Neural progenitor cell (in vitro differentiated cells): ENCODE data around the gene MACROD2. TPM values are rescaled to one million over a fixed set of nuclear protein-coding genes. Genes with fewer than 3 reads are reported as not detected.

Source experiments
- DNase-seq: peaks from one replicate; pipeline ENCODE4 v3.0.0-alpha.2; 2016; ENCODE audit warnings: low spot score
- H2AFZ ChIP-seq: fragments of 200-600 bp; sonication (generic); replicated peaks from 2 replicates; pipeline ENCODE4 v1.6.1; 2016; ENCODE audit warnings: antibody characterized with exemption
- H3F3A ChIP-seq: fragments of 200-600 bp; sonication (generic); 2 replicates; pipeline ENCODE4 v1.6.1; 2016; ENCODE audit warnings: antibody characterized with exemption, low read depth
- H3K27ac ChIP-seq: fragments of 200-600 bp; sonication (generic); 2 replicates; pipeline ENCODE4 v1.5.1; 2016; ENCODE audit warnings: mild to moderate bottlenecking
- H3K27me3 ChIP-seq: fragments of 200-600 bp; sonication (generic); 2 replicates; pipeline ENCODE4 v1.6.1; 2016; ENCODE audit warnings: mild to moderate bottlenecking, moderate library complexity
- H3K36me3 ChIP-seq: fragments of 200-600 bp; sonication (generic); 2 replicates; pipeline ENCODE4 v1.5.1; 2016
- H3K4me1 ChIP-seq: fragments of 200-600 bp; sonication (generic); 2 replicates; pipeline ENCODE4 v1.6.1; 2016; ENCODE audit warnings: mixed run types
- H3K4me2 ChIP-seq: fragments of 200-600 bp; sonication (generic); 2 replicates; pipeline ENCODE4 v1.6.1; 2016
- H3K4me3 ChIP-seq: fragments of 200-600 bp; sonication (generic); 2 replicates; pipeline ENCODE4 v1.5.1; 2016
- H3K79me2 ChIP-seq: fragments of 200-600 bp; sonication (generic); 2 replicates; pipeline ENCODE4 v1.6.1; 2016; ENCODE audit warnings: low read depth
- H3K9ac ChIP-seq: fragments of 200-600 bp; sonication (generic); 2 replicates; pipeline ENCODE4 v1.6.1; 2016
- H3K9me3 ChIP-seq: fragments of 200-600 bp; sonication (generic); 2 replicates; pipeline ENCODE4 v1.5.1; 2016; ENCODE audit warnings: low read depth
- H4K20me1 ChIP-seq: fragments of 200-600 bp; sonication (generic); 2 replicates; pipeline ENCODE4 v1.6.1; 2016; ENCODE audit warnings: low read depth
- H3K27ac Mint-ChIP-seq: 3 replicates; pipeline ENCODE4 v1.8.0; 2021; ENCODE audit warnings: mixed read lengths
- H3K27me3 Mint-ChIP-seq: 2 replicates; pipeline ENCODE4 v1.8.0; 2022; ENCODE audit warnings: low read depth, mild to moderate bottlenecking, inconsistent platforms, moderate library complexity, mixed read lengths; ENCODE audit not compliant: insufficient read depth
- H3K36me3 Mint-ChIP-seq: 3 replicates; pipeline ENCODE4 v1.8.0; 2021; ENCODE audit warnings: mixed read lengths
- H3K4me1 Mint-ChIP-seq: 3 replicates; pipeline ENCODE4 v1.8.0; 2021; ENCODE audit warnings: mixed read lengths
- H3K4me3 Mint-ChIP-seq: 3 replicates; pipeline ENCODE4 v1.8.0; 2021; ENCODE audit warnings: mild to moderate bottlenecking, moderate library complexity, mixed read lengths
- H3K9me3 Mint-ChIP-seq: 3 replicates; pipeline ENCODE4 v1.8.0; 2020; ENCODE audit warnings: mixed read lengths
- CTCF ChIP-seq: fragments of 200-600 bp; sonication (generic); IDR thresholded peaks from 2 replicates; pipeline ENCODE4 v1.5.1; 2017; ENCODE audit warnings: antibody characterized with exemption, mild to moderate bottlenecking
- EZH2 ChIP-seq: fragments of 200-600 bp; sonication (generic); IDR thresholded peaks from 2 replicates; pipeline ENCODE4 v1.6.1; 2017; ENCODE audit warnings: antibody characterized with exemption, mild to moderate bottlenecking, moderate library complexity
- EZH2phosphoT487 ChIP-seq: fragments of 200-600 bp; sonication (generic); IDR thresholded peaks from 2 replicates; pipeline ENCODE4 v1.6.1; 2017; ENCODE audit warnings: antibody characterized with exemption
- total RNA-seq: library from RNA; depleted of rRNA; stranded (reverse); fragments of >200 nt; gene quantifications from 2 replicates; pipeline ENCODE4 v1.2.3, GENCODE V29; 2015; ENCODE audit warnings: low replicate concordance

The MACROD2 gene
- total RNA-seq, 1 donor from 2014 or later = 11.9 TPM

GRCh38 chr20:15063081-15063480, 1067.8 kb downstream of the MACROD2 start:
- H3K4me1 Mint-ChIP-seq = peaks cover 22% of the 10 kb centered on the region
- peaks cover 2% of the 10 kb centered on the region for H3K9me3 Mint-ChIP-seq
- Histone ChIP-seq H3K79me2 (no peaks in the 10 kb centered on the region), H3K4me2 (no peak overlapping the region), H4K20me1 (no peaks in the 10 kb centered on the region), H3K4me1 (peaks cover 19% of the 10 kb centered on the region), H3K27me3 (no peaks in the 10 kb centered on the region), H2AFZ (no peak overlapping the region), H3K27ac (no peak overlapping the region), H3K4me3 (no peak overlapping the region), H3F3A (peaks cover 3% of the 10 kb centered on the region), H3K9ac (no peak overlapping the region), H3K9me3 (no peaks in the 10 kb centered on the region), H3K36me3 (no peaks in the 10 kb centered on the region)
- no peaks in the 10 kb centered on the region for H3K36me3 Mint-ChIP-seq
- H3K4me3 Mint-ChIP-seq = no peak overlapping the region
- H3K27me3 Mint-ChIP-seq = peaks cover 6% of the 10 kb centered on the region
- TF ChIP-seq CTCF (no peak), EZH2 (no peak), EZH2phosphoT487 (no peak)
- DNase-seq = no peak
- no peak overlapping the region for H3K27ac Mint-ChIP-seq

GRCh38 chr20:15064741-15065140, 1069.4 kb downstream of the MACROD2 start:
- H3F3A ChIP-seq = peaks cover 3% of the 10 kb centered on the region
- peaks cover 19% of the 10 kb centered on the region for H3K4me1 ChIP-seq
- Mint-ChIP-seq H3K4me3 (no peak overlapping the region), H3K4me1 (peaks cover 22% of the 10 kb centered on the region), H3K27me3 (peaks cover 6% of the 10 kb centered on the region), H3K27ac (no peak overlapping the region), H3K36me3 (no peaks in the 10 kb centered on the region), H3K9me3 (peaks cover 2% of the 10 kb centered on the region)
- no peak for DNase-seq
- H3K9me3 ChIP-seq = no peaks in the 10 kb centered on the region
- H3K27ac ChIP-seq = no peak overlapping the region
- H3K4me3 ChIP-seq = no peak overlapping the region
- TF ChIP-seq CTCF (no peak), EZH2 (no peak)
- H3K4me2 ChIP-seq = no peak overlapping the region
- H2AFZ ChIP-seq = no peak overlapping the region
- H3K79me2 ChIP-seq = no peaks in the 10 kb centered on the region
- no peaks in the 10 kb centered on the region for H4K20me1 ChIP-seq
- no peaks in the 10 kb centered on the region for H3K27me3 ChIP-seq
- no peak overlapping the region for H3K9ac ChIP-seq
- no peaks in the 10 kb centered on the region for H3K36me3 ChIP-seq

- Mint-ChIP-seq H3K4me1 (peaks cover 13% of the 10 kb centered on the region), H3K4me3 (no peak overlapping the region), H3K27me3 (peaks cover 3% of the 10 kb centered on the region), H3K27ac (no peak overlapping the region), H3K9me3 (peaks cover 3% of the 10 kb centered on the region), H3K36me3 (no peaks in the 10 kb centered on the region)
- Histone ChIP-seq H3K27ac (no peak overlapping the region), H3K4me1 (peaks cover 11% of the 10 kb centered on the region), H3F3A (no peaks in the 10 kb centered on the region), H2AFZ (no peak overlapping the region), H3K27me3 (no peaks in the 10 kb centered on the region), H4K20me1 (no peaks in the 10 kb centered on the region), H3K9ac (no peak overlapping the region), H3K4me3 (no peak overlapping the region), H3K9me3 (no peaks in the 10 kb centered on the region), H3K4me2 (no peak overlapping the region), H3K79me2 (no peaks in the 10 kb centered on the region), H3K36me3 (no peaks in the 10 kb centered on the region)
- TF ChIP-seq EZH2 (no peak), EZH2phosphoT487 (no peak), CTCF (no peak)
- DNase-seq = no peak
Observed at GRCh38 chr20:15065794-15066193, 1070.5 kb downstream of the MACROD2 start.

GRCh38 chr20:15068486-15068885, 1073.2 kb downstream of the MACROD2 start:
- Histone ChIP-seq H3K4me3 (no peak overlapping the region), H3K9ac (no peak overlapping the region), H3K36me3 (no peaks in the 10 kb centered on the region), H3K79me2 (no peaks in the 10 kb centered on the region), H3K4me1 (no peaks in the 10 kb centered on the region), H3F3A (no peaks in the 10 kb centered on the region), H3K27ac (no peak overlapping the region), H3K27me3 (no peaks in the 10 kb centered on the region), H4K20me1 (no peaks in the 10 kb centered on the region), H2AFZ (no peak overlapping the region), H3K4me2 (no peak overlapping the region), H3K9me3 (no peaks in the 10 kb centered on the region)
- no peaks in the 10 kb centered on the region for H3K4me1 Mint-ChIP-seq
- H3K27ac Mint-ChIP-seq = no peak overlapping the region
- no peak for DNase-seq
- H3K27me3 Mint-ChIP-seq = no peaks in the 10 kb centered on the region
- no peaks in the 10 kb centered on the region for H3K36me3 Mint-ChIP-seq
- TF ChIP-seq EZH2 (no peak), EZH2phosphoT487 (no peak), CTCF (no peak)
- H3K4me3 Mint-ChIP-seq = no peak overlapping the region
- peaks cover 3% of the 10 kb centered on the region for H3K9me3 Mint-ChIP-seq
